ENCODE results near the gene TMCO1. TPM values are rescaled to one million over a fixed set of nuclear protein-coding genes. Genes with fewer than 3 reads are reported as not detected.
"Not testable (repeated sequence)": the region's sequence is repeated elsewhere in the genome, so short reads cannot be mapped to it uniquely, and the experiment has no call there.

The TMCO1 gene
- total RNA-seq, 1 experiment from 2014 or later, result 116 TPM

DNA sequence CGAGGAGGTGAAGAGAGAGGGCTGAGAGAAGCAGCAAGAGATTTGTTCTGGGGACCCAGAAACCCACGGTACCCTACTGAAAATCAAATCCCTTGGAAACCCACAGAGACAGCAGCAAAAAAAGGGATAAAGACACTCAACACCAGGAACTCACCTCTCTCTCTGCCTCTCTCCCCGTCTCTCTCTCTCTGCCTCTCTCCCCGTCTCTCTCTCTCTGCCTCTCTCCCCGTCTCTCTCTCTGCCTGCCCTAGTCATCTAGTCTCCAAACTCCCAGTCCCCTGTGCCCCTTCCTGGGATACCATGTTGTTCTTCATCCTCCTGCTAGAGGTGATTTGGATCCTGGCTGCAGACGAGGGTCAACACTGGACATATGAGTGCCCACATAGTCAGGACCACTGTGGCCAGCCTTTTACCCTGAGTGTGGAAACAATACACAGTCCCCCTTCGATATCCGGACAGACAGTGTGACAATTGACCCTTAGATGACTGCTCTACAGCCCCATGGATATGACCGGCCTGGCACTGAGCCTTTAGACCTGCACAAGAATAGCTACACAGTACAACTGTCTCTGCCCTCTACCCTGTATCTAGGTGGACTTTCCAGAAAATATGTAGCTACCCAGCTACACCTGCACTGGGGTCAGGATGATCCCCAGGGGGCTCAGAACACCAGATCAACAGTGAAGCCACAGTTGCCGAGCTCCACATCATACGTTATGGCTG is 60.5 kb downstream of the TMCO1 start:
- Histone ChIP-seq H3K4me1 (ENCODE audit: insufficient read depth, low read length, poor library complexity, severe bottlenecking) (no peaks in the 10 kb centered on the region), H3K4me3 (ENCODE audit: low read depth, low read length, poor library complexity, severe bottlenecking) (no peak overlapping the region), H3K27me3 (replicated peaks; ENCODE audit: insufficient read depth, low read depth, low read length, poor library complexity) (no peaks in the 10 kb centered on the region), H3K27ac (ENCODE audit: low read depth, low read length, poor library complexity, severe bottlenecking) (no peak overlapping the region), H3K36me3 (ENCODE audit: insufficient read depth, low read length, poor library complexity, severe bottlenecking) (no peaks in the 10 kb centered on the region), H3K9me3 (ENCODE audit: low read depth, low read length, poor library complexity, severe bottlenecking) (no peaks in the 10 kb centered on the region)
- intact Hi-C loops (cut with micrococcal nuclease; ENCODE audit: unreplicated experiment), result no loop called here
- ChIA-PET CTCF (interaction anchor here (0.9 kb wide), 1 partner anchor 10 kb away, joined by 6 read pairs; the partner anchor contains the start of gene ALDH9A1), POLR2A (ENCODE audit: low non-redundant PET) (interaction anchor here (0.5 kb wide), 1 partner anchor 52 kb away, joined by 6 read pairs; no protein-coding TSS in a partner anchor)
- TF ChIP-seq, protein P1, sequence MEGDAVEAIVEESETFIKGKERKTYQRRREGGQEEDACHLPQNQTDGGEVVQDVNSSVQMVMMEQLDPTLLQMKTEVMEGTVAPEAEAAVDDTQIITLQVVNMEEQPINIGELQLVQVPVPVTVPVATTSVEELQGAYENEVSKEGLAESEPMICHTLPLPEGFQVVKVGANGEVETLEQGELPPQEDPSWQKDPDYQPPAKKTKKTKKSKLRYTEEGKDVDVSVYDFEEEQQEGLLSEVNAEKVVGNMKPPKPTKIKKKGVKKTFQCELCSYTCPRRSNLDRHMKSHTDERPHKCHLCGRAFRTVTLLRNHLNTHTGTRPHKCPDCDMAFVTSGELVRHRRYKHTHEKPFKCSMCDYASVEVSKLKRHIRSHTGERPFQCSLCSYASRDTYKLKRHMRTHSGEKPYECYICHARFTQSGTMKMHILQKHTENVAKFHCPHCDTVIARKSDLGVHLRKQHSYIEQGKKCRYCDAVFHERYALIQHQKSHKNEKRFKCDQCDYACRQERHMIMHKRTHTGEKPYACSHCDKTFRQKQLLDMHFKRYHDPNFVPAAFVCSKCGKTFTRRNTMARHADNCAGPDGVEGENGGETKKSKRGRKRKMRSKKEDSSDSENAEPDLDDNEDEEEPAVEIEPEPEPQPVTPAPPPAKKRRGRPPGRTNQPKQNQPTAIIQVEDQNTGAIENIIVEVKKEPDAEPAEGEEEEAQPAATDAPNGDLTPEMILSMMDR (conservative IDR thresholded peaks at IDR 0.05; ENCODE audit: low read depth, low read length), result no peak
- TF ChIP-seq EZH2 (IDR thresholded peaks at IDR 0.05; ENCODE audit: borderline replicate concordance, low read depth, low read length, poor library complexity, severe bottlenecking), result no peak
- BruUV-seq (replicated peaks), result no TSS peak
- no peak for DNase-seq (ENCODE audit: low spot score)

DNA sequence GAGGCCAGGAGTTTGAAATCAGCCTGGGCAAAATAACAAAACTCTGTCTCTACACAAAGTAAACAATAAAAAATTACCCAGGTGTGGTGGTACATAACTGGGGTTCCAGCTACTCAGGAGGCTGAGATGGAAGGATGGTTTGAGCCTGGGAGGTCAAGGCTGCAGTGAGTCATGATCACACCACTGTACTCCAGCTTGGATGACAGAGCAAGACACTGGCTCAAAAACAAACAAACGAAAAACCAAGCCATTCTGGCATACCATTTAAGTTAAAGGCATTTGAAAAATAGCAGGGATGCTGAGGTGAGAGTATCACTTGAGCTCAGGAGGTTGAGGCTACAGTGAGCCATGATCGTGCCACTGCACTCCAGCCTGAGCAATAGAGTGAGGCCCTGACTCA is 65.0 kb downstream of the TMCO1 start:
- no peaks in the 10 kb centered on the region for H3K27me3 ChIP-seq (replicated peaks; ENCODE audit: insufficient read depth, low read depth, low read length, poor library complexity)
- no peak overlapping the region for H3K27ac ChIP-seq (ENCODE audit: low read depth, low read length, poor library complexity, severe bottlenecking)
- no peak overlapping the region for H3K4me3 ChIP-seq (ENCODE audit: low read depth, low read length, poor library complexity, severe bottlenecking)
- intact Hi-C loops (cut with micrococcal nuclease; ENCODE audit: unreplicated experiment), result no loop called here
- no peaks in the 10 kb centered on the region for H3K9me3 ChIP-seq (ENCODE audit: low read depth, low read length, poor library complexity, severe bottlenecking)
- H3K4me1 ChIP-seq (ENCODE audit: insufficient read depth, low read length, poor library complexity, severe bottlenecking), result no peaks in the 10 kb centered on the region
- no TSS peak for BruUV-seq (replicated peaks)
- TF ChIP-seq, protein P1 (conservative IDR thresholded peaks at IDR 0.05; ENCODE audit: low read depth, low read length), result no peak
- TF ChIP-seq EZH2 (IDR thresholded peaks at IDR 0.05; ENCODE audit: borderline replicate concordance, low read depth, low read length, poor library complexity, severe bottlenecking), result no peak
- POLR2A ChIA-PET (ENCODE audit: low non-redundant PET), result no interaction called here
- no peak for DNase-seq (ENCODE audit: low spot score)
- H3K36me3 ChIP-seq (ENCODE audit: insufficient read depth, low read length, poor library complexity, severe bottlenecking), result no peaks in the 10 kb centered on the region
- CTCF ChIA-PET, result no interaction called here

DNA sequence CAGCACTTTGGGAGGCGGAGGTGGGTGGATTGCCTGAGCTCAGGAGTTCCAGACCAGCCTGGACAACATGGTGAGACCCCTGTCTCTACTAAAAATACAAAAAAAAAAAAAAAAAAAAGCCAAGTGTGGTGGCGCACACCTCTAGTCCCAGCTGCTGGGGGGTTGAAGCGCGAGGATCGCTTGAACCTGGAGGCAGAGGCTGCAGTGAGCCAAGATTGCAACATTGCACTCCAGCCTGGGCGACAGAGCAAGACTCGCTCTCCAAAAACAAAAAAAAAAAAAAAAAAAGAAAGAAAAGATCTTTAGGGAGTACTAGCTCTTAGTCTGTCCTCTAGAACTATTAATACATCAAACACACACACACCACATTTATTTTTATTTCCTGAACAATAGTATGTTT is 66.7 kb downstream of the TMCO1 start:
- H3K27me3 ChIP-seq (replicated peaks; ENCODE audit: insufficient read depth, low read depth, low read length, poor library complexity); H3K27ac ChIP-seq (ENCODE audit: low read depth, low read length, poor library complexity, severe bottlenecking); intact Hi-C loops (cut with micrococcal nuclease; ENCODE audit: unreplicated experiment); CTCF ChIA-PET; H3K4me1 ChIP-seq (ENCODE audit: insufficient read depth, low read length, poor library complexity, severe bottlenecking); BruUV-seq (replicated peaks); H3K36me3 ChIP-seq (ENCODE audit: insufficient read depth, low read length, poor library complexity, severe bottlenecking); H3K9me3 ChIP-seq (ENCODE audit: low read depth, low read length, poor library complexity, severe bottlenecking); POLR2A ChIA-PET (ENCODE audit: low non-redundant PET); H3K4me3 ChIP-seq (ENCODE audit: low read depth, low read length, poor library complexity, severe bottlenecking); DNase-seq (ENCODE audit: low spot score): not testable (repeated sequence)

DNA sequence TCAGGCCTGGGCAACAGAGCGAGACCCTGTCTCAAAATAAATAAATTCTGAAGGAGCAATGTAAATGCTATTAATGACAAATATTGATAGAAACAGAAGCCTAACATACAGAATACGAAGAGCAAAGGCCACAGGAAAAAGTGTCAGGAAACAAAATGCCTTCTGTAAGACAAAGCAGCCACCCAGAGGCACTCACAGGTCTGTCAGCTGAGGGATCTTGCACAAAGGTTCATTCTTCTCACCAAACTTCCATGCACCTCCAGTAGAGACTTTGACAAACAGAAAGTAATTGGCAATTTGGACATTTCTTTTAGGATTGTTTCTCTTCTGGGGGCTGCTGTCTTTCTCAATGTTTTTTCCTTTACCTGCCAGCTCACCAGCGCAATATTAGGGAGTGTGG is 69.1 kb downstream of the TMCO1 start:
- DNase-seq (ENCODE audit: low spot score), result no peak
- intact Hi-C loops (cut with micrococcal nuclease; ENCODE audit: unreplicated experiment), result loop anchor here (5.0 kb wide), 2 partner anchors 97 to 128 kb away; partner anchors contain the start of gene UCK2
- Histone ChIP-seq H3K27me3 (replicated peaks; ENCODE audit: insufficient read depth, low read depth, low read length, poor library complexity) (no peaks in the 10 kb centered on the region), H3K4me1 (ENCODE audit: insufficient read depth, low read length, poor library complexity, severe bottlenecking) (peaks cover 26% of the 10 kb centered on the region), H3K9me3 (ENCODE audit: low read depth, low read length, poor library complexity, severe bottlenecking) (no peaks in the 10 kb centered on the region), H3K4me3 (ENCODE audit: low read depth, low read length, poor library complexity, severe bottlenecking) (no peak overlapping the region), H3K36me3 (ENCODE audit: insufficient read depth, low read length, poor library complexity, severe bottlenecking) (no peaks in the 10 kb centered on the region), H3K27ac (ENCODE audit: low read depth, low read length, poor library complexity, severe bottlenecking) (no peak overlapping the region)
- ChIA-PET CTCF (no interaction called here), POLR2A (ENCODE audit: low non-redundant PET) (no interaction called here)
- TF ChIP-seq, protein P1 (conservative IDR thresholded peaks at IDR 0.05; ENCODE audit: low read depth, low read length), result no peak
- no peak for TF ChIP-seq EZH2 (IDR thresholded peaks at IDR 0.05; ENCODE audit: borderline replicate concordance, low read depth, low read length, poor library complexity, severe bottlenecking)
- no TSS peak for BruUV-seq (replicated peaks)

Measured in A673 (cell line).